KOPT-K1 (cell line): ENCODE results near the gene DNAI1.
"Not testable (repeated sequence)": the region's sequence is repeated elsewhere in the genome, so short reads cannot be mapped to it uniquely, and the experiment has no call there.

Experiments used
- H3K27ac ChIP-seq: fragments of 200-600 bp; sonication (generic); 2 replicates; pipeline ENCODE4 v1.5.1; 2016; ENCODE audit warnings: antibody characterized with exemption, mild to moderate bottlenecking, low read depth, low read length; ENCODE audit not compliant: poor library complexity, severe bottlenecking
- H3K36me3 ChIP-seq: fragments of 200-600 bp; sonication (generic); 2 replicates; pipeline ENCODE4 v1.5.1; 2017; ENCODE audit warnings: antibody characterized with exemption, mild to moderate bottlenecking, low read length, moderate library complexity; ENCODE audit not compliant: insufficient read depth
- H3K9me3 ChIP-seq: fragments of 200-600 bp; sonication (generic); 2 replicates; pipeline ENCODE4 v1.5.1; 2017; ENCODE audit warnings: antibody characterized with exemption, low read length, mild to moderate bottlenecking; ENCODE audit not compliant: insufficient read depth, poor library complexity, severe bottlenecking

The DNAI1 gene

GRCh38 chr9:34458013-34458958 is at the start of gene DNAI1, which contains the start of gene FAM219A:
Gene DNAI1, plus strand, starts transcription at chr9:34458805. Its CDS starts 201 bp downstream, at chr9:34459006.
Gene FAM219A, minus strand, starts transcription at chr9:34458570. Its CDS starts 307 bp downstream, at chr9:34458263.
- Histone ChIP-seq H3K9me3 (no peaks in the 10 kb centered on the region), H3K36me3 (no peaks in the 10 kb centered on the region), H3K27ac (peak within 1 kb of the TSS; percentile 21)

DNA sequence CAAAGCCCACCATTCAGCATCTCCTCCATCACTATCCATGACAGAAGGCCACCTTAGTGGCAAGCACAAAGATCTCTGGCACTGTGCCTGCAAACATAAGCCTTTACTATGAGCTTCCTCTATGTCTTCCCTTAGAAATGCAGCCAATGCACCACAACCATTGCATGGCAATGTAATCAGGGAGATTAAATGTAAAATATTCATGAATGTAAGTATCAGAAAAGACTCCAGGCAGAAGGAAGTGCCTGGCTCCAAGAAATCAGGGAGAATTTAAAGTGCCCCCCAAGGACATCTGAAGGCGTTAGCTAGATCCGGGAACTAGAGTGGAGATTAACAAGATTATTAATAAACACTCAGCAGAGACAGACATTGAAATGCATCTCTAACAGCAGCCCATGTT is 49.5 kb upstream of the DNAI1 start:
- Histone ChIP-seq H3K27ac (no peak overlapping the region), H3K36me3 (no peaks in the 10 kb centered on the region), H3K9me3 (no peaks in the 10 kb centered on the region)

DNA sequence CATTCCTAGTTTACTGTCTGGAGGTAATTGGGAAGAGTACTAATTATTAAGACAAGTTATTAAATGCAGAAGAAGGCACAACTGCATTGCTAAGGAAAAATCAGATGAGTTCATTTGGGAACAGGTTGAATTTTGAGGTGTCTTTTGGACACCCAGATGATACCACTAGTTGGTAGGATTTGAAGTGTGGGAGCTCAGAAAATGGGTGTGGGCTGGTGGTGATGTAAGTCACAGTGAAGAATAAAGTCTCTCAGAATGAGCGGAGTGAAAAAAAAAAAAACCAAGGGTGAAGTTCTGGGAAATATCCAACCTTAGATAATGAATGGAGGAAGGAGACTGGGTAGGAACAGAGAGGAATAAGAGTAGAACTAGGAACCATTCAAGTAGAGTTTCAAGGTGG is 46.3 kb upstream of the DNAI1 start:
- no peaks in the 10 kb centered on the region for H3K9me3 ChIP-seq

GRCh38 chr9:34413231-34413852 is 45.3 kb upstream of the DNAI1 start:
- Histone ChIP-seq H3K9me3 (no peaks in the 10 kb centered on the region), H3K27ac (no peak overlapping the region)

More for the DNA sequence above, 46.3 kb upstream of the DNAI1 start:
- Histone ChIP-seq H3K27ac (no peak overlapping the region), H3K36me3 (no peaks in the 10 kb centered on the region)

GRCh38 chr9:34417734-34418133 is 40.9 kb upstream of the DNAI1 start:
- H3K36me3 ChIP-seq = no peaks in the 10 kb centered on the region
- no peak overlapping the region for H3K27ac ChIP-seq
- H3K9me3 ChIP-seq = no peaks in the 10 kb centered on the region

More at GRCh38 chr9:34413231-34413852, 45.3 kb upstream of the DNAI1 start:
- H3K36me3 ChIP-seq = no peaks in the 10 kb centered on the region

DNA sequence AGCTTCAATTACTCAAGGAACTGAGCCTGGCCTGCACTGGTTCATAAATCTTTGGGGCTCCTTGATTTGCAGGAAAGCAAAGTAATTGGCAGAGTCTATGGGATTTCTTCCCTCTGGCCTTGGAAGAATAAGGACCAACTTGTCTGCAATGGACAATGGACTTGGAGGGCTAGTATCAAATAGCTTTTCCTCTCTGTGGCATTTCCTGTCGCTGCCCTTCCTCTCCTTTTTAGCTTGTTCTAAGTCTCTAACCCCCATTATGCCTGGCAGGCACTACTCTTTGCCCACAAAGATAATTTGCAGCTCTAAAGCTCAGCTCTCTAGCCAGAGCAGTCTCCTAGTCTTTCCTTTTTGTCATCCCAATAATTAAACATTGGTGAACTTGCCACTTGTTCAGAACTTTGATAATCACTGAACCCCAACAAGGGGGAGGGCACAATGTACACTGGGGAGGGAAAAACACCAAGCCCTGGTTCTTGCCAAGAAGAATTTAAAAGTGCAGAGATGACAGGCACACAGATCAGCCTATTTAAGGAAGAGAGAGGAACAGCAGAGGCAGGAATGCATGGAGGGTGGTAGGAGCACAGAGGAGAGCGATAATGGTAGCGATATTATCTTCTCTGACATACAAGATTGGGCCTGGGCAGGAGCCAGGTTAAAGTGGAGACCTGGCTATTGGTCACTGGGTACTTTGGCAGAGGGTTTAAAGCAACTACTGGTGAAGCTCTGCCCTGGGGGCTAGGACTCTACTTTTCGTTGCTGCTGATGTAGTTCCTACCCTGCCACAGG is 38.7 kb upstream of the DNAI1 start:
- Histone ChIP-seq H3K9me3 (no peaks in the 10 kb centered on the region), H3K27ac (no peak overlapping the region), H3K36me3 (no peaks in the 10 kb centered on the region)

DNA sequence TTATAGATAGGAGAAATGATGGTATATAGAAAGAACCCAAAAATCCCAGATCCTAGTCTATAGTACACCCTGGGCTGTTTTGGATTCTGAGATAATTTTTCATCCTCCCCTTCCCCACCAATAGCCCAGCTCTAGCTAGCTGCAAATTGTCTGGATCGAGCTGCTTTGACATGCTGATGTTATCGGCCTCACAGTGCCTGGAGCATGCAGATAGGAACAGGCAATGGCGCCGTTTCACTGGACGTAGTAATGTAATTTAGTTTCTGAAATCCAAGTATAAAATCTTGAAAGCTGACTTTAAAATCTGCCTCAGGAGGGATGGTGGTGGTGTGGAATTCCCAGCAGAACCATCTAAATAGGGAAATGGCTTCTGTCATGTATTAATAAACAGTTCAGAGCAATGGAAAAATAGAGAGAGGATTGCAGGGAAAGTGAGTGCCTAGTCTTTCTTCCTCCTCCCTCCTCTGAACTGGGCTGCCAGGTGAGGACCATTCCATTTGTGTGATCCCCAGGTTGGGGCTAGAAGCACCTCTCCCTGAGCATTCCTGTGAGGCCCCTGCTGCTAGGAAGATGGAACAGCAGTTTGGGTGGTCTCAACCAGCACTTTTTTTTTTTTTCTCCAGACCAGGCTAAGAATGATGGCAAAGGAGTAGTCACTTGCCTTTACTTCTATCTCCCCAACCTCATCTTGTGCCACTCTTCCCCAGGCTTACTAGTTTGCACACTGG is 32.1 kb upstream of the DNAI1 start:
- Histone ChIP-seq H3K36me3 (no peaks in the 10 kb centered on the region), H3K27ac (no peak overlapping the region), H3K9me3 (no peaks in the 10 kb centered on the region)

DNA sequence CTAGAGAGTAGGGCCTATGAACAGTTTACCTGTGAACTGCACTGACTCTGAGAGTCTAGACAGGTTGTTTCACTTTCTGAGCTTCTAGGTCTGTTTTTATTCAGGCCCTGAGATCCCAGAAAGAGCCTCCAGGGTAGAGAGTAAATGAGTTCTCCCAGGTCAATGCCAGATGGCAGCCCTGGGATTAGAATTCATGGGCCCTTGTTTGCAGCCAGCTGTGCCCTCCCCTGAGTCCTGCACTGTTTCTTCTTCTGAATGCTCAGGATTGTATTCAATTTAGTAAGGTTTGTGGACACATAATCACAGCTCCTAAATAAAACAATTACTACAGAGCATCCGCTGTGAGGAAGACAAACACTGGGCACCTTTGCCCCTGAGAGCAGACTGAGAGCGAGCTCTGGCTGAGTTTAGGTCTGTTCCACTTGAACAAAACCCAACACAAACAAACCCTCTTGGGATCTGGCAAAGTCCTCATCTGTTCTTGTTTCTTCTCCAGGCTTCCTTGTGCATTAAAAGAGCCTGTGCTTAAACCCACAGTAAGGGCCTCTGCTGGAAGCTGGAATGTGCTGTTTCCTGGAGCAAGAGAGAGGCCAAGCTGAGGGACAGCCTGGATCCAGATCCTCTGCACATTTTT is 30.2 kb upstream of the DNAI1 start:
- no peak overlapping the region for H3K27ac ChIP-seq
- no peaks in the 10 kb centered on the region for H3K36me3 ChIP-seq

DNA sequence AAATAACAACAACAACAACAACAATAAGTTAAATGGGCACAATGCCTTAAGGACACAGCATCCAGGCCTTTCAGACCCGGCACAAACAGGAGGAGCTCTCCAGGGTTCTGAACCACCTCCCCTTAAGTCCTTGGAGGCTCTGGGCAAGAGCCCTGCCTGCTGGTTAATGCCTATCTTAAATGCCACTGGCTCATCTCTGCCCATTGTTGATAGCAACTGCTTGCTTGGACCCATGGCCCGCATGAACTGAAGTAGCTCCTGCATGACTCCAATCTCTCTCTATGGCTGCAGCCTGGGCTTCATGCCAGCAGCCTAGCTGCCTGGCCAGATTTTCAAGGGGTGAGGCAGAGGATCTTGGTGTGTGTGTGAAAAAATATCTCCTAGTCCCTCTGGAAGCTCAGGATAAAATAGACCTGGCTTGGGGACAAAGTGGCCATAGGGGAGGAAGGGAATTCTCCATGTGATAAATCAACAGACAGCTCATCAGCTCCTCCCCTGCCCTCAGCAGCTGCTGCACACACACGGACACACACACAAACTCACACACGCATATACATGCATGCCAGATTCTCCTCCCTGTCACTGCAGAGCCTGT is 27.7 kb upstream of the DNAI1 start:
- Histone ChIP-seq H3K27ac (no peak overlapping the region), H3K9me3 (no peaks in the 10 kb centered on the region), H3K36me3 (no peaks in the 10 kb centered on the region)

More for the DNA sequence above, 30.2 kb upstream of the DNAI1 start:
- no peaks in the 10 kb centered on the region for H3K9me3 ChIP-seq

DNA sequence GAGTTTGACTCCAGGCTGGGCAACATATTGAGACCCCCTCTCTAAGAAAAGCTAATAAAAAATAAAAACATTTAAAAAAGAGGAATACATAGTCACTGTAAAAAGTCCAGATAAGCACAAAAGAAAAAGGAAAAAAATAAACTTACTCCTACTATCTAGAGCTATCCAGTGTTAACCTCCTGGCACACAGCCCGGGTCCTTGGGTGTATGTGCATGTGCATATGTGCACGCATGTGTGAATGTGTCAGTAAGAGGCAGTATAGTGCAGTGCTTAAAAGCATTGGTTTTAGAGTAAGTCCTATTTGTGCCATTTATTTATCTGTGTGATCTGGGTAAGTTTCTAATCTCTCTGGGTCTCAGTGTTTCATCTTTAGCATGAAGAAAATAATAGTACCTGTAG is 26.9 kb upstream of the DNAI1 start:
- Histone ChIP-seq H3K9me3 (no peaks in the 10 kb centered on the region), H3K27ac (no peak overlapping the region), H3K36me3 (no peaks in the 10 kb centered on the region)

DNA sequence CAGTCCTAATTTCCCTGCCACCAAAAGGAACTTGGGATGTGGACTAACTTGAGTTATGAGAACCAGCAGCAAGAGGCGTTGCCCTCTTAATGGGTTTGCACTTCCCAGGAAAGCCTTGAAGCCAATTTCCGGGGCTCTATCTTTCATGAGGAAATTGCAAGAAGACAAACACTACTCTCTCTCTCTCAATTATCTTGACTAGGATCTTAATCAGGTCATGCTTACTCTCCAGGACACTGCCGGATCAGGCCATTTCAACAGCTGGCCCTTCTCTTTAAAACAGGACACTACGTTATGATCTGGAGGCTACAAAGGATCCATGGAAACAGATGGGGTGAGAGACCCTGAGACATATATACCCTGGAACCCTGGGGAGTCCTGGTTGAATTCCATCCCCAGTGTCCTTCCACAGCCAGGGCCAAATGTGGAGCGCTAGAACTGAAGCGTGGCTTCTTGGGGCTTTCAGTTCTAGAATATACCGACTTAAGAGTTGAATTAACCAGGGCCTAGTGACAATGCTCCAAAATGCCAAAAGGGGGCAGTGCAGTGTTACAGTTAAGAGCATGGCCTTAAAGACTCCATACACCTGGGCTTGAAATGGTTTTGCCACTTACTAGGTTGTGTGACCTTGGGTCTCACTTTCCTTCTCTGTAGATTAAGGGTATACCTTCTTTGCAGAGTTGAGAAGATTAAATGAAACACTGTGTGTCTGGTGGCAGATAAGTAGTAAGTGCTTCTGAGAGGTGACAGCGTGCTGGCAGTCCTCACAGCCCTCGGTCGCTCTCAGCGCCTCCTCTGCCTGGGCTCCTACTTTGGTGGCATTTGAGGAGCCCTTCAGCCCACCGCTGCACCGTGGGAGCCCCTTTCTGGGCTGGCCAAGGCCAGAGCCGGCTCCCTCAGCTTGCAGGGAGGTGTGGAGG is 21.3 kb upstream of the DNAI1 start:
- no peak overlapping the region for H3K27ac ChIP-seq
- H3K36me3 ChIP-seq = no peaks in the 10 kb centered on the region
- no peaks in the 10 kb centered on the region for H3K9me3 ChIP-seq

- not testable (repeated sequence) for H3K27ac ChIP-seq, H3K36me3 ChIP-seq, H3K9me3 ChIP-seq
Observed at GRCh38 chr9:34437926-34438307, 20.7 kb upstream of the DNAI1 start.

GRCh38 chr9:34438465-34438864 is 20.1 kb upstream of the DNAI1 start:
- not testable (repeated sequence) for H3K36me3 ChIP-seq, H3K9me3 ChIP-seq, H3K27ac ChIP-seq
